Measurements from ENCODE around the gene ATP11A.
A peak's percentile ranks its signal among the peaks of the same experiment; 100 is the strongest.
"Not testable (repeated sequence)": the region's sequence is repeated elsewhere in the genome, so short reads cannot be mapped to it uniquely, and the experiment has no call there.

Gene ATP11A

DNA sequence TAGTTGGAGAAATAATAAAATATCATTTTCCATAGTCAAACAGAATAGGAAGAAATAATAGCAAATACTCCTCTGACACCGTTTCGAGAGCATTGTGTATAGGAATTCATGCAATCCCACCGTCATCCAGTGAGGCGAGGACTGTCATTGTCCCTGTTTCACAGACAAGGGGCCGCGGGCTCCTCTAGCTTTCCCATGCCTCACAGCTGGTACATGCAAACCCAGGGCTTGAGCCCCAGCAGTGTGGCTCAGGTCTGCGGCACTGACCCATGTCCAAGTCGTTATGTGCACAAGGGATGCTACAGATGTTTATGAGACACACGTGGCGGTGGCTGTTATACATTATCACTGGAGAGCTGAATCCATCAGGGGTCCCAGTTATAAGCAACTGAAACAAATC is 18.5 kb upstream of the ATP11A start:
- no peak for DNase-seq

DNA sequence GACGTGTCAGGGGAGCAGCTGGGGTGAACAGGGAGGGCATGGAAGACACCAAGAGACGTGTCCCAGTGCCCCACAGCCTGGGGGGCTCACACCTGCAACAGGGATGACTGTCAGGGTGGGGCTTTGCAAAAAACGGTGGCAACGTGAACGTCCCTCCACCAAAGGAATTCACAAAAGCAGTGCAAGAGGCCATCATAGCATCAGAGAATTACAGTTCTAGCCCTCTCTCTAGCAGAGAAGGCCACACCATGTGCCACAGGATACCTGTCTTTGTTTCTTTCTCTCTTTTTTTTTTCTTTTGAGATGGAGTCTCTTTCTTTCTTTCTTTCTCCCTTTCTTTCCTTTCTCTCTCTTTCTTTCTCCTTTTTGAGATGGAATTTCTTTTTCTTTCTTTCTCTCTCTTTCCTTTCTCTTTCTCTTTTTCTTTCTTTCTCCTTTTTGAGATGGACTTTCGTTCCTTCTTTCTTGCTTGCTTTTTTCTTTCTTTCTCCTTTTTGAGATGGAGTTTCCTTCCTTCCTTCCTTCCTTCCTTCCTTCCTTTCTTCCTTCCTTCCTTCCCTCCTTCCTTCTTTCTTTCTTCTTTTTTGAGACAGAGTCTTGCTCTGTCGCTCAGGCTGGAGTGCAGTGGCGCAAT is 17.1 kb upstream of the ATP11A start:
- DNase-seq = no peak

DNA sequence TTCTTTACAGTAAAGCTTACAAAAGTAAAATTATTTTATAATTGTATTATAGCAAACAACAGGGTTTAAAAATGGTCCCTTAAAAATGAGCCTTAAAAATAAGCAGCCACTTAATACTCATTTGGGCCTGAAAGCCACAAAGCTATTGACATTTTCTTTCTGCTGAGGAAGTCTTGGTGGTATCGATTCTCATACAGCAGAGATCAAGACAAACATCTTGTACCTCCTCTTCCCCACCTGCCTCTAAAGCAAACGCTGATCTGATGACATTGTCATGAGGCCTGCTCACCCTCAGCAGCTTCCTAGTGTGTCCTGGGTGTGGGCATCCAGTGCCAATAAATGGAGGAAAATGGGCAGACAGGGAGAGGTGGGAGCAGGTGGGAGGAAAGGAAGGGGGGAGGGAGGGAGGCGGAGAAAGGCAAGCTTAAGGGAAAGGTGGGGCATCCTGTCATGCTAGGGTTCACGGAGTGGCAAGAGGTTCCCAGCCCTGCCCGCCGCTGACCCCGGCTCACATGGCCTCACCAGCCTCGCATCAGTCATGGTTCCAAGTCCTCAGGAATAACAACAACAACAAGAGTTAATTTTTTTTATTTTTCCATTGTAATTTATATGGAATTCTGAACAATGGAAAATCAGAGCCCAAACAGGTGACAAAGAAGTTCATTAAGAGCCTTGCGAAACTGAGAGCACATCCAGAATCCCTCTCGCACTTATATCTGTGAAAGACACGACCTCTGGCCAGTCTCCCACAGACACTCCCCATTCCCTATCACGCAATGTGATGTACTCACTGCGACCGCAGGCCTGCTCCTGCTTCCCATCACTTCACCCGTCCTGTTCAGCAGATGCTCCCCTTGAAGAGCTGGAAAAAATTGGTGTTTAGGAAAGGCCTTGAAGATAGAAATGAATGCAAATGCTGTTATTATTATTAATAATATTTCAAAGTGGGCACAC is 15.1 kb upstream of the ATP11A start:
- DNase-seq = no peak

DNA sequence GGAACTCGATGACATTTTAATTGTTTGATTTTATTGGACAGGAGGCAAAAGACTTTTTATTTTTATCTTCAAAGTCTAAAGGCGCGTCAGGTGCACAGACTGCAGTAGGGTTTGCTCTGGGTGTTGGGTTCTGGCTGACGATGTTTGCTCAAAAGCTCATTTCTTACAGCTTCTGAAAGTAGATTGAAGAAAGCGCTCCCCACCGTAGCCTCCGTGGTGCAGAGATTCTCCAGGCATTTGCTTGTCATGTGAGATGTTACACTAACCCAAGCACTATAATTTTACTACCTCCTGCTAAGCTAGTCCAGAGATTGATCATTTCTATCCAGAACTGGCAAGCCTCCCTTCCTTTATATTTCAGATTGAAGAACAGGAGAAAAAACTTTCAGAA is 14.5 kb upstream of the ATP11A start:
- no peak for DNase-seq

DNA sequence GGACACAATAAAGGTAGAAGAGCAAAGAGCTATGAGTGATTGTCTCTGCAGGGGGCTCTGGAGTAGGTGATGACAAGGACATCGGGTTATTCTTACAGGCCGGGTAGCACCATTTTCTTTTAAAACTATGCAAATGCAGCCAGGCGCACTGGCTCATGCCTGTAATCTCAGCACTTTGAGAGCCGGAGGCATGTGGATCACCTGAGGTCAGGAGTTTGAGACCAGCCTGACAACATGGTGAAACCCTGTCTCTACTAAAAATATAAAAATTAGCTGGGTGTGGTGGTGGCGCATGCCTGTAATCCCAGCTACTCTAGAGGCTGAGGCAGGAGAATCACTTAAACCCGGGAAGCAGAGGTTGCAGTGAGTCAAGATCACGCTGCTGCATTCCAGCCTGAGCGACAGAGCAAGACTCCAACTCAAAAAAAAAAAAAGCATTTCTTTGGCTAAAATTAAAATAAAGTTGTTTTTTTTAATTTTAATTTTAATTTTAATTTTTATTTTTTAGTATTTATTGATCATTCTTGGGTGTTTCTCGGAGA is 12.3 kb upstream of the ATP11A start:
- not testable (repeated sequence) for DNase-seq

DNA sequence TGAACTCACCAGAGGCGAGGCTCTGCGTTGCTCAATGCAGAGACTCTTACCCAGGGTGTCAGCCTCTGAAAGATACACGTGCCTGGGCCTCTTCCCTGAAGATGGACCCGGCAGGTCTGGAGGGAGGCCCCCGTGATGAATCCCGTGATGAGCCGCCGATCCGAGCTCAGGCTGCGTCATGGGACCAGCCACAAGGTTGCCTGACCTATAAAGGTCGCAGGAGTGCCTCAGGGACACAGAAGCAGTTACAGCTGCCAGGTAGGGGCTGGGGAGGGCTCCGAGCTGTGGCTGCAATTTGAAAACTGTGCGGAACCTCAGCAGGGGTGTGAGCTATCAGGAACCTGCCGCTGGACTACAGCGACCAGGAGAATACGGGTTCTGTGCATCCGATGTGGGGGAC is 10.5 kb upstream of the ATP11A start:
- no peak for DNase-seq

DNA sequence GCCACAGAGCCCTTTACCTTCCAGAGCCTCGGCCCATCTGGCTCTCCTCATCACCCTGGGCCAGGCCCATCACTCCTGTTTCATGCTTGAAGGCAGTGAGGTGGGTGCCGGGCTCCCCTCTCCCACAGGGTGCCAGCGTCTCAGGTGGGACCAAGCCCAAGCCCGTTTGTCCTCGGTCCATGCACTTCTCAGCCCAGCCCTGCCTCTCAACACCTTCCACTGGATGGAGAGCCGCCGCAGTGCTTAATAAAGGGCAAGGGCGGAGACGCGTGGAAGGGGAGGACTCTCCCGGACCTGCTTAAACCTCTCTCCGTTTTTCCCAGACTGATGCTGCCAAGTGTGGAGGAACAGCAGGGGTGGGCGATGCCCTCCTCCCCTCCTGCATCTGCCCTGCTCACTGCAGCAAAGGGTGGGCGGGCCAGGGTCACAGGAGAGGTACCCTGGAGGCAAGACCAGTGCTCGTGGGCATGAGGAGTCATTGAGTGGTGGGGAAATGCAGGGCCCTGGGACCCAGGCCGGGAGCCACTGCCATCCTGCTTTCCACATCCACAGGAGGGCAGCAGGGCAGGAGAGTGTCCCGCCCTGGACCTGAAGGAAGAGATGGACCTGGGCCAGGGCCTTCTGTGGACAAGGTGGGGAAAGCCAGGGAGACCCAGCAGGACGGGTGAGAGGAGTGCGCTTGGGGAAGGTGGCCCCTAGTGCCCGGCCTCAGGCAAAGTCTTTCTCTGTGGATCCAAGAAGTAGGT is 9.7 kb upstream of the ATP11A start:
- no peak for DNase-seq

DNA sequence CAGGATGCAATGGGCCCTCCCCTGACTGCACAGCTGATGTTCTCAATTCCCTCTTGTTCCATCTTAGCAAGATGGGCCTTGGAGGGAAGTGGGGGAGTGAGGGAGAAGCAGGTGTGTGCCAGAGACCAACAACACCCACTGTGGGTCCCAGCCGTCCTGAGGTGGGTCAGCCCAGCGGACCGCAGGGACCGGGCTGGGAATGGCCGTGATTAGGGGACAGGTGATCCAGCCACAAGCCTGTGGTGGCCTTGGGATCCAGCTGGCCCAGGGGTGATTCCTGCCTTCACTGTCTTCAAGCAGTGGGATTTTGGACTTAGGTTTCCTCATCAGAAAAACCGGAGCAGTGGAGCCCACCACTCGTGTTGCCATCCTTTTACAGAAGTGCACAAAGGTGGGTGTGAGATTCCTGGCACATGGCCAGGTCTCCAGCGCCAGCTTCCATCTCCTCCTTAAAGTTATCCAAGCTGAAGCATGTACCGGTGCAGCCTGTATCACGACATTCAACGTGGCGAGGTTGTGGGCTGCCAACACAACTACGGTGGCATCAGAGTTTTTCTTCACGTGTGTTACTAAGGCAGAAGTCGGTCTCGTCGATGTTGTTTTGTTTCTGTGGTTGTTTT is 9.0 kb upstream of the ATP11A start:
- DNase-seq = no peak

DNA sequence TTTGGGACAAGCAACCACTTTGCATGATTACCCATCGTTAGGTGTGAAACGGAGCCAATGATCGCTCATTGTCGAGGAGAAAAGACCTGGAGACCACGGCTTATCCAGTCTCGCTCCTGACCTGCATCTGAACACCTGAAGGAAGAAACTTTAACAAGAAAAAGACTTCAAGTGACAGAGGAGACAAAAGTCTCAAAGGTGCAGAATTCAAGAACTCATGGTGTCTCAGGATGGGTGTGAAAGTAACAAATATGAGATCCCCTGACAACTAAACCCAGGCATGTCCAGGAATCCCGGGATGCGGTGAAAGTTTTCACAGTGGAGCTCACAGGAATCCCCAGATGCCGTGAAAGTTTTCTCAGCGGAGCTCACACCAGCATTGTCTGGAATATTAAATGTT is 6.3 kb upstream of the ATP11A start:
- no peak for DNase-seq

DNA sequence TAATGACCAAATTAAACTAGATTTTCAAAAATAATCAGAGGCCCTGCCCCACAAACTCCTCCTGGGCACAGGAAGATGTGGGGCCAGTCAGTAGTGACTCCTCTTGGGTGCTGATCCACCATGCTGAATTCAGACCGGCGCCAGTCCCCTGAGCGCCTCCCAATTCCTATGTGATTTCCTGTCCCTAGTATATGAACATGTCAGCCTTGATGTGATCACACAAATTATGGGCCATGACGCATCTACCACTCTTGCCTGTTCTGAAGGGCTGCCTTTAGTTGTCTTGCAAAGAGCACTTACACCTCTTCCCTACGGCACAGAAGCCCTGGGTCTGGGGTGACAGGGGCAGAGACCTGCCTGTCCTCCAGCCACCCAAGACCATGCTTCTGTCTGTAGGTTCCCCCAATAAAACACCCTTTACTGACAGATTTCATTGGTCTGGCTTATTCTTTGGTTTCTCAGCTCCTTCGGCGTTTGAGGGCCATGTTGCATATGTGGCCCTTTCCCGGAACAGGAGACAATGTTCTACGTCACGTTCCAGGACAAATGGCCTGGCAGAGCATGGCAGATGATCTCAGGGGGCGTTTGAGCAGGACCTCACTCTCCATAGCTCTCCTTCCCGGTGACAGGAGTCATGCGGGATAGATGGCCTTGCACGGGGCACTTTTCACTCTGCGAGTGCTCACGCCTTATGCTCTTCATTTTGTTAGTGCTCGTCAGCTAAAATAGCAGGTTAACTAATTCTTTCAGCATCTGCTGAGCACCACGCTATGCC is 5.6 kb upstream of the ATP11A start:
- DNase-seq = no peak

DNA sequence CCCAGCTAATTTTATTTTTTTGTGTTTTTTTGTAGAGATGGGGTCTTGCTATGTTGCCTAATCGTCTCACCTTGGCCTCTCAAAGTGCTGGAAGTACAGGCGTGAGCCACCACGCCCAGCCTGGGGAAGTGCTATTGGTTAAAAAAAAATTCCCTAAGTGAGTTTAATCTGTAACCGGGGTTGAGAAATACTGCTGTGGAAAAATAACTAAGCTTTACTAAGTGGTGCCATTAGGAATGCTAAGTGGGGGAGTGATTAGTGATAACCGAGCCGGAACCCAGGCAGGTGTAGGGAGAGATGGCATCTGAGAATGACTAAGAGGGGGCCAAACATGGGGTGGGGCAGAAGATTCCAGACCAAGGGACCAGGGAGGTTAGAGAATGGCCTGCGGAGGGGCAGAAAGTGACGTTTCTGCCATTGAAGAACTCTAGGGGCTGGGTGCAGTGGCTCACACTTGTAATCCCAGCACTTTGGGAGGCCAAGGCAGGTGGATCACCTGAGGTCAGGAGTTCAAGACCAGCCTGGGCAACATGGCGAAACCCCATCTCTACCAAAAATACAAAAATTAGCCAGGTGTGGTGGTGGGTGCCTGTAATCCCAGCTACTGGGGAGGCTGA is 4.5 kb upstream of the ATP11A start:
- DNase-seq = not testable (repeated sequence)

DNA sequence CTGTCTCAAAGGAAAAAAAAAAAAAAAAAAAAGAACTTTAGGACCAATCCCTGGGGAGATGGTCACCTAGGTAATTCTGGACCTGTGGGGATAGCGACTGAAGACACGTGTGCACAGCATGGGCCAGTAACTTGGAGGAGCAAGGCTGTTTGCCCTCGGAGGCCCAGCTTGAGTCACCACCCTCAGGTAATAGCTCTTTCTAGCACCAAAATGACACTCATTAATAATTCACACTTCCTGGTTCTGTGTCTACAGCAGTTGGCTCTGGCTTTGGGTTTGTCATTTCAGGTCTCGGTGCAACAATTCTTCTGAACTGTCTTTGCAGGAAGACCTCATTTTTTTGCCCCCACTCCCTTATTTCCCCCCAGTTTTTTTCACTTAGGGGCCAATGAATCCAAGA is 3.9 kb upstream of the ATP11A start:
- DNase-seq = peak; percentile 18

DNA sequence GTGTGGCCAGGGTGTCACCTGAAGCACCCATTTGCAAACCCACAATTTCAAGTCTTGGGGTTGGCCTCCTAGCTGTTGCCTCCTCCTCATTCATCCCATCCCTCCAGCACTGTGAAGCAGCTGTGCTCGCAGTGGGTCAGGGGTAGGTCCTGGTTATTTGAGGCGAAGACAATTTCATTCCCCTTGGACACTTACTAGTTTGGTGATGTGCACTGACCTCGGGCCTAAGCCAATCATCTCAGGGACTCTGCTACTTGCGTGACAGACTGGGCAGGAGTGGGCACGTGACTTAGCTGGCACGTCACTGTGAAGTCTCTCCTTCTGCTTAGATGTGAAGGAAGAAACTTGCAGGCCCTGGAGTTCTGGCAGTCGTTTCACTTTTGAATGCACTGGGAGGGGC is 3.5 kb upstream of the ATP11A start:
- DNase-seq = peak; percentile 40

DNA sequence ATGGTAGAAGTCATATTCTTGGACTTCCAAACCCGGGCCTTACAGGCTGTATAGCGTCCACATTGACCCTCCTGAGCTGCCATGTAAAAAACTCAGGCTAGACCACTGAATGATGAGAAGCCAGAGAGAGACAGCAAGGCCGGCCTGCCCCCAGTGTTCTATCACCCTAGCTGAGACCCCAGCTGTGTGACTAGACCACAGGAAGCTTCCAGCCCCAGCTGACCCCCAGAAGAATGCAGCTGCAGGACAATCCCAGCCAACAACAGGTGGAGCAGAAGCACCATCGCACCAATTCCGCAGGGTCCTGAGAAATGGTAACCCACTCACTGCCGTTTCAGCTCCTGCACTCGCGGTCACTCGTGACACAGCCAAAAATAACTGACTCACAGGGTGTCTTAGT is 2.9 kb upstream of the ATP11A start:
- DNase-seq = peak; percentile 30

DNA sequence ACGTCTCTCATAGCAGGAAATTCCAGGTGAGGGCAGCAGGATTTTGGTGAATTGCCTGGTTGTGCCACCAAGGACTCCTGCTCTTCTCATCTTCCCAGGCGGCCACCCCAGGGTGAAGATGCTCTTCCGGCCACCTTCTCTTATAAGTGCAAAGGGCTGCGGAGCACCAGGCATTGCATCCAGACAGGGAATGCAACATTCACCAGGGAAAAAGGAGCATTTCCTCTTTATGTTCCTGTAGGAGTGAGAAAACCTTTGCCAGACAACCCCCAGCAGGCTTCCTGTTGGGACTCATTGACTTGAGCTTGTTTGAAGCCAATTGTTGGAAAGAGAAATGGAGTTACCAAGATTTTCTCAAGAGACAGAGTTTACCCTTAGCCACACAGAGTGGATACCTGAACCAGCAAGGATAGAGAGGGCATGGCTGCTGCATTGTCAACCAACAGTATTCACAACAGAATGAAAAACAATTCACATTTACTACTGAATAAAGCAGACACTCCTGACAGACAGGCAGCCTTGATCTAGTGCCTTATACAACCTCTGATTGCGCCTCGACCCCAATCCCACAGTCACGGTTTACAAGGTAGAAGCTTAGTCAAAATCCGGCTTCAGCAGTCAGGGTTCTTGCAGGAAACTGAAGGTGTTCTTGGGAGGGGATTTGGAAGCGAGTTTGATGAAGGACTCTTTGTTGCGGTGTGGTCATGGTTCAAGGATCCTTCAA is 1.8 kb upstream of the ATP11A start:
- DNase-seq = peak; percentile 26

DNA sequence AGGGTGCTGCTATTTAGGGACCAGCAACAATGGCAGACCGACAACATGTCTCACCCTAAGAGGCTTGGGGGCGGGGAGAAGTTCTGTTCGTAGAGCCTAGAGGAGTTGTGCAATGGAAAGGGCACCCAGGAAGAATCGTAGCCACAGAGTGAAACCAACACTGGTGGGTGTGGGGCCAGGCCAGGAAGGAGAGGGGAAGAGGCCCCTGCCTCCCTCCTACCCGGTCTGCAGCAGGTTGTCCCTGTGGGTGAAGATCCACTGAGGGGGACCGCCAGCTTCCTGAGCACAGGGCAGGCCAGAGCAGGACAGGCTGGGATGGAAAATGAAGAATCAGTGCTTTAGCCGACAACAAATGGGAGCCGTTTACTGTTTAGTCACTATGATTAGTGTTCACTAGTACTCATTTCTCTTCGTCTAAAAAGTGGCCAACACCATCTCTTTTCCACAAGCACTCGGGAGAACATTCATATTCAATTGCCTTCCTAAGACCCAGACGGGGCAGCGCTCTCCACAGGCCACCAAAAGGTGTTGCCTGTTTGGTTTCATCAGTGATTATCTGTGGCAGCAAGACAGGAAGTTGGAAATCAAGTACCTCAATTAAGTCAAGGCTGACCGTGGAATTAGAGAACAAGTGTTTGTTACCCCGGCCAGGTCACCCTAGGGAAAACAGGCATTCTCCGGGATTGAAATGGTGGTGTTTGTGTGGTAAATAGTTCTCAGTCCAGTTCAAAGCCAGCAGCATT is 1.1 kb upstream of the ATP11A start:
- peak; percentile 74 for DNase-seq

DNA sequence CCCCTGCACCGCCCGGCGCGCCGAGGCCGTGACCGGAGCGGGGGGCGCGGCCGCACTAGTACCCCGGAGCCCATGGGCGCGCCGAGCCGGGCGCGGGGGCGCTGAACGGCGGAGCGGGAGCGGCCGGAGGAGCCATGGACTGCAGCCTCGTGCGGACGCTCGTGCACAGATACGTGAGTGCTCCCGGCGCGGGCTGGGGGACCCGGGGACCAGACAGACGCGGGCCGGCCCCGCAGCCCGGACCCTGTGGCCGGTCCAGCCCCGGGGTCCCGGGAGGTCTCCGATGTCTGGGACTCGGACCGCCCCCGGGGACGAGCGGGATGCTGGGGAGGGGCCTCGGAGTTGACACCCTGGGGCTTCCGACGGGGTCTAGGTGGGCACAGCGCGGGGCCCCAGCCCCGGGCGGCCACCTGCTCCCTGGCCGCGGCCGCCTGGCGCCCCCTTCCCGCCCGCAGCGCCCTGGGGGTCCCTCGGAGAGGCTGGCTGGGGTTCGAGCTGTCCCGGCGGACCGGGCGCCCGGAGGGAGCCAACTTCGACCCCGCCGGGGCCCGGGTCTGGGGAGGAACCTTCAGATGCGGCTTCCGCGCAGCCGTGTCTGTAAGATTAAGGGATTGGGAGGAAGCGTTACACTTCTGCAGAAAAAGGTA is 568 bp downstream of the ATP11A start:
- DNase-seq = peak; percentile 68

DNA sequence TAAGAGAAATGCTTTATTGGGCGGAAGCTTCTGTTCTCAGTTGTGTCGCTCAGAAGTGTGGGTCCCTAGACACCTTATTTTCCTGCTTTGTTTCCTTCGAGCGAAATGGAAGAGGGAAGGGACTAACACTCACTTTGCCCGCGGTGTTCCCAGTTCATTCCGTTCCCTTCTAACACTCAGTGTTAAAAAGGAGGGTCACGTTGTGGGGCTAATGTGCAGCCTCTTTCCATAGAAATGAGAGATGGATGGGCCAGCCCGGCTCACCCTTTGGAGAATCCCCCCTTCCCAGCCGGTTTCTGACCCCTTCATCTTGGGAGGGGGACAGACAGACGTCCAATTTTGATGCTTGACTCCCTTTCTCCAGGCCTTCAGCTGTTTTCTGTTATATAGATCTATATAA is 2.3 kb downstream of the ATP11A start:
- no peak for DNase-seq

DNA sequence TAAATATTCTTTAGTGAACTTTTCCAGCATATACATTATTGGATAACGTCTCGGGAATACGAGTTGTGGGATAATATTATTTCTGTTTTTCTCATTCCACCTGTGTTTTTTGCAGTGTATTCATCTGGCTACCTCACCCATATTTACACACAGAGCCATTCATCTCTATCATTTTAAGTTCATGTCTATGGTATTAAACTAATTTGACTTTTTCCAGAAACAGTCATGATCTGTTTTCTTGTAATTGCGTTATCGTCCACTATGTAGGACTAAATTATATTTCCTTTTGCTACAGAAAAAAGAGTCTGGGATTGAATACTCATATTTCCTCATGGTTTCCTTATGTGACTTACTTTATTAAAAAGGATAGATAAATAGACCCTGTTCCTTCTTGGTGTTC is 2.7 kb downstream of the ATP11A start:
- no peak for DNase-seq

Data from activated CD8-positive, alpha-beta memory T cell treated with anti-CD3 and anti-CD28 coated beads, Interleukin-2, amount 50 U/mL, for 48 hours (primary cell).